BJ (cell line): ENCODE results near the gene SFSWAP. TPM values are rescaled to one million over a fixed set of nuclear protein-coding genes. Genes with fewer than 3 reads are reported as not detected.

Source experiments
- CTCF ChIA-PET: fragments of 350-600 bp; formaldehyde crosslinking; extraction: SDS; loops from one replicate; lab custom pipeline; 2021; ENCODE audit warnings: antibody characterized with exemption, inconsistent platforms; lab: Yijun Ruan, JAX
- POLR2A ChIA-PET: fragments of 300-600 bp; sonication (Branson Sonifier 250); formaldehyde crosslinking; extraction: SDS; loops from one replicate; lab custom pipeline; 2021; ENCODE audit warnings: antibody characterized with exemption; lab: Charles Lee
- DNase-seq: peaks from one replicate; pipeline ENCODE4 v3.0.0-alpha.2; 2011; ENCODE audit warnings: low read depth
- H3K27me3 ChIP-seq: 2 replicates; pipeline ENCODE4 v1.6.0; 2011; ENCODE audit warnings: low read length; ENCODE audit not compliant: control insufficient read depth, insufficient read depth
- H3K36me3 ChIP-seq: 2 replicates; pipeline ENCODE4 v1.5.1; 2011; ENCODE audit warnings: low read length; ENCODE audit not compliant: control insufficient read depth, insufficient read depth
- H3K4me3 ChIP-seq: 2 replicates; pipeline ENCODE4 v1.5.1; 2011; ENCODE audit warnings: low read depth, mild to moderate bottlenecking, control low read depth, low read length
- CTCF ChIP-seq: IDR thresholded peaks from 2 replicates; pipeline ENCODE4 v1.5.1; 2011; ENCODE audit warnings: low read depth, mild to moderate bottlenecking, control low read depth, inconsistent platforms, low read length, moderate library complexity; ENCODE audit not compliant: insufficient read depth
- polyA plus RNA-seq: library from polyadenylated mRNA; depleted of rRNA; stranded (reverse); fragments of >200 nt; gene quantifications from 2 replicates; pipeline ENCODE4 v1.2.3, GENCODE V29; 2011

Gene SFSWAP
- polyA plus RNA-seq, 1 experiment: 11.7 TPM

GRCh38 chr12:131757111-131757510 lies 46.2 kb downstream of the SFSWAP start:
- DNase-seq: no peak
- Histone ChIP-seq H3K4me3 (no peak overlapping the region), H3K27me3 (no peaks in the 10 kb centered on the region), H3K36me3 (peaks cover 33% of the 10 kb centered on the region)
- no peak for TF ChIP-seq CTCF
- ChIA-PET CTCF (no interaction called here), POLR2A (no interaction called here)

- H3K27me3 ChIP-seq: no peaks in the 10 kb centered on the region
- ChIA-PET POLR2A (no interaction called here), CTCF (interaction anchor here (0.8 kb wide), 1 partner anchor 10 kb away, joined by 3 read pairs; no protein-coding TSS in a partner anchor)
- no peak overlapping the region for H3K4me3 ChIP-seq
- no peak for DNase-seq
- H3K36me3 ChIP-seq: peaks cover 29% of the 10 kb centered on the region
- no peak for TF ChIP-seq CTCF
Measured at GRCh38 chr12:131758016-131758739, 47.3 kb downstream of the SFSWAP start.

- DNase-seq: no peak
- Histone ChIP-seq H3K36me3 (peaks cover 26% of the 10 kb centered on the region), H3K4me3 (no peak overlapping the region), H3K27me3 (no peaks in the 10 kb centered on the region)
- POLR2A ChIA-PET: no interaction called here
- no peak for TF ChIP-seq CTCF
- CTCF ChIA-PET: no interaction called here
Measured at GRCh38 chr12:131759176-131759575, 48.3 kb downstream of the SFSWAP start.

GRCh38 chr12:131761638-131762037 lies 50.7 kb downstream of the SFSWAP start:
- DNase-seq: no peak
- Histone ChIP-seq H3K36me3 (peaks cover 22% of the 10 kb centered on the region), H3K4me3 (no peak overlapping the region), H3K27me3 (no peaks in the 10 kb centered on the region)
- ChIA-PET CTCF (interaction anchor here (1.2 kb wide), 1 partner anchor 16 kb away, joined by 4 read pairs; no protein-coding TSS in a partner anchor), POLR2A (no interaction called here)
- no peak for TF ChIP-seq CTCF

- CTCF ChIA-PET: interaction anchor here (1.0 to 2.6 kb wide), 2 partner anchors 10 kb away, joined by 3 to 9 read pairs; no protein-coding TSS in a partner anchor
- POLR2A ChIA-PET: no interaction called here
- no peak for TF ChIP-seq CTCF
- Histone ChIP-seq H3K36me3 (peaks cover 20% of the 10 kb centered on the region), H3K4me3 (no peak overlapping the region), H3K27me3 (no peaks in the 10 kb centered on the region)
- no peak for DNase-seq
Measured at GRCh38 chr12:131764738-131765137, 53.8 kb downstream of the SFSWAP start.
